Measurements from ENCODE around the gene IL5.
A peak's percentile ranks its signal among the peaks of the same experiment; 100 is the strongest.
"Not testable (repeated sequence)": the region's sequence is repeated elsewhere in the genome, so short reads cannot be mapped to it uniquely, and the experiment has no call there.

The IL5 gene

GRCh38 chr5:132543472-132544201 lies at the start of gene IL5:
Gene IL5, minus strand, starts transcription at chr5:132543522. Its CDS starts 44 bp downstream, at chr5:132543478.
- FAIRE-seq, result no peak
- no peak for DNase-seq (ENCODE audit: low spot score)

- FAIRE-seq (no peak), DNase-seq (ENCODE audit: low spot score) (no peak)
Measured at GRCh38 chr5:132592521-132592920, 49.2 kb upstream of the IL5 start.

GRCh38 chr5:132591145-132591544 lies 47.8 kb upstream of the IL5 start:
- no peak for DNase-seq (ENCODE audit: low spot score)
- FAIRE-seq, result no peak

GRCh38 chr5:132589467-132589866 lies 46.1 kb upstream of the IL5 start:
- DNase-seq (ENCODE audit: low spot score) (no peak), FAIRE-seq (no peak)

DNA sequence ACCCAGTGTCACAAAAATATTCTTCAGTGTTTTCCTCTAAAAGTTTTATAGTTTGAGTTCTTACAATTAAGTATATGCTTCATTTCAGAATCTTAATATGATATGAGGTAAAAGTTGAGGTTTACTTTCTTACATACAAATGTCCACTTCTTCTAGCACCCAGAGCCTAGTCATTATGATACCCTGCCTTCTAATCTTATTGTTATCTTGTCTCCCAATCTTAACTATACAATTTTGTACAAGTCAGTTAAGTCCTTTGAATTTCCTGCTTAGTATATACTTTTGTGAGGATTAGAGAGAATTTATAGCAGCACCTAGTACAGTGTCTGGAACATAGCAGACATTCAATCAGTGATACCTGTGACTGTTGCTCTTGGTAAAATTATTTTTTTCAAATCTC lies 42.7 kb upstream of the IL5 start:
- DNase-seq (ENCODE audit: low spot score) (no peak), FAIRE-seq (no peak)

DNA sequence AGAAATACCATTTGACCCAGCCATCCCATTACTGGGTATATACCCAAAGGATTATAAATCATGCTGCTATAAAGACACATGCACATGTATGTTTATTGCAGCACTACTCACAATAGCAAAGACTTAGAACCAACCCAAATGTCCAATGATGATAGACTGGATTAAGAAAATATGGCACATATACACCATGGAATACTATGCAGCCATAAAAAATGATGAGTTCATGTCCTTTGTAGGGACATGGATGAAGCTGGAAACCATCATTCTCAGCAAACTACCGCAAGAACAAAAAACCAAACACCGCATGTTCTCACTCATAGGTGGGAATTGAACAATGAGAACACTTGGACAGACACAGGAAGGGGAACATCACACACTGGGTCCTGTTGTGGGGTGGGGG lies 41.2 kb upstream of the IL5 start:
- FAIRE-seq; DNase-seq (ENCODE audit: low spot score): not testable (repeated sequence)

DNA sequence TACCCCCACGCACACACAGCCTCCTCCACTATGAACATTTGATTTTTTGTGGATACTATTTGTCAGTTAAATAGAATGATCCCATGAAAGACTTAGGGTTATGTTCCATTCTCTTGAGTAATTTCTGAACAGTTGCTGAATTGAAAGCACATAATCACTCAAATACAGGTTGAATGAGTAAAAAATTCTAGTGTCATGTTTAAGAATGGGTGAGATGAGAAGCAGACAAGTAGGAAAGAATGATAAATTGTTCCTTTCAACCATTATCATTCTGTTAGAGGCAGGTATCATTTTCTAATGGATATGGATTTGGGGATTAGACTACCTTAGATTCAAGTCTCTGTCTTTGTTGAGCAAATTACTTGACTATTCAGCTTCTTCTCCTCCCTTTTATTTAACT lies 32.8 kb upstream of the IL5 start:
- DNase-seq (ENCODE audit: low spot score) (no peak), FAIRE-seq (no peak)

DNA sequence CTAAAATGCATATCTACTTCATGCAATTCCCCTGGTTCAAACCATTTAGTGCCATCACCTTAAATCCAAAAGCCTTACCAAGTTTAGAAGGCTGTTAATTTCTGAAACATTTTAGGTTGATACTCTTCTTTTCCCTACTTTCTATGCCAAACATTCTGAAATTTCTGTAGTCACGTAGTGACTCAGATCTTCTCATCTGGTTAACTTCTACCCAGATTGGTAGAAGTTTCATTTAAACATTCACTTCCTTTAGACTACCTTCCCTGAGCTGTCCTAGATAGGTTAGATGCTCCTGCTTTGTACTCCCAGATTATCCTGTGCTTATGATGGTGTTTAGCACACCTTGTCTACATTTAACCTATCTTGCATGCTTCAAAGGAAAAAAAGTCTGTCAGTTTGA lies 23.3 kb upstream of the IL5 start:
- DNase-seq (ENCODE audit: low spot score) (no peak), FAIRE-seq (no peak)

DNA sequence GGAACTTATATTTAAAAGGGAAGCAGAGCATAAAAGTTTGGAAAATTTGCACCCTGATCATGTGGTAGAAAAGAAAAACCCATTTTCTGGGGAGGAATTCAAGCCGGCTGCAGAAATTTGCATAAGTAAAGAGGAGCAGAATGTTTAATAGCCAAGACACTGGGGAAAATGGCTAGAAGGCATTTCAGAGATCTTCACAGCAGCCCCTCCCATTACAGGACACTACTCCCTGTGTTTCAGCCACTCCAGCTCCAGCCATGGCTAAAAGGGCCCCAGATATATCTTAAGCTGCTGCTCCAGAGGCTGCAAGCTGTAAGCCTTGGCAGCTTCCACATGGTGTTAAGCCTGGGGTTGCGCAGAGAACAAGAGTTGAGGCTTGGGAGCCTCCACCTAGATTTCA lies 21.2 kb upstream of the IL5 start:
- not testable (repeated sequence) for FAIRE-seq; DNase-seq (ENCODE audit: low spot score)

DNA sequence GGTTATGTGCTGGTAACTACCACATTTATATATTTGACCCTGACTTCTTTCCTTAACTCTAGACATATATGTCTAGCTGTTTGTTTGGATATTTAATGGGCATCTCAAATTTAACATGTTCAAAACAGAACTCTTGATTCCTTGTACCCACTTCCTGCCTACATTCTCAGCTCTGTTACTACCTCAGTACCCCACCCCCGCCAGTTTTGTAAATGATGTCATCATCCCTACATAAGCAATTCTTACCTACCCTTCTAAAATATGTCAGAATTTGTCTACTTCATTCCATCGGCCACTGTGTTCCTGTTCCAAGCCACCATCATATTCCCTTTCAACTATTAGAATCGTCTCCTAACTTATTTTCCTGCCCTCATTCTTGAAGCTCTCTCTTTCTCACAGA lies 18.3 kb upstream of the IL5 start:
- no peak for DNase-seq (ENCODE audit: low spot score)
- FAIRE-seq, result no peak

GRCh38 chr5:132559383-132560060 lies 16.2 kb upstream of the IL5 start:
- FAIRE-seq (no peak), DNase-seq (ENCODE audit: low spot score) (no peak)

- DNase-seq (ENCODE audit: low spot score) (peak; percentile 52), FAIRE-seq (no peak)
Measured at GRCh38 chr5:132557478-132558172, 14.3 kb upstream of the IL5 start.

GRCh38 chr5:132556763-132557477 lies 13.6 kb upstream of the IL5 start, which contains the start of gene RAD50:
Gene RAD50, plus strand, starts transcription at chr5:132556977. Its CDS starts 348 bp downstream, at chr5:132557325.
- peak; percentile 78 for DNase-seq (ENCODE audit: low spot score)
- peak; percentile 22 for FAIRE-seq

DNA sequence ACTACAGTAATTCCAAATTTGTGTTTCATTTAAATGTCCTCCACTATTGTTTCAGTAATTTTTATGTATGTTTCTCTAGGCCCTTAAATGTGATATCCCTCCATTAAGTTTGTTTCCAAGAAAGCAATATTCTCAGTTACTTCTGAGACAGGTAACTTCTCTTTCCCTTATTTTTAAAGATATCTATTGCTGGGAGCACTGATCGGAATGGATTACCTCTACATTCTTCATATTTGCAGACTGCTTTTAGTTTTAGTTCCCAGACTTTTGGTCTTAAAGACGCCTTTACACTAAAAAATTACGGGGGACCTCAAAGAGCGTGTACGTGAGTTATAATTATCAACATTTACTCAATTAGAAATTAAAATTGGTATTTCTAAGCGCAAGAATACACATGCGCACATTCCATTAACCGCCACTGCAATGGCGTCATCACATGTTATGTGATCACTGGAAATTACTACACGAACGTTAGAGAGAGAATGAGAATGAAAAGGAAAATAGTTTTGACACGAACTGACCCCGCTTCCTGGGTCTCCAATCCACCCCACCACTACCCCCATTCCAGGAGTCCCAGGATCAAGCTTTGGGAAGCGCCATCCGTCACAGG lies 12.9 kb upstream of the IL5 start:
- DNase-seq (ENCODE audit: low spot score), result no peak
- no peak for FAIRE-seq

DNA sequence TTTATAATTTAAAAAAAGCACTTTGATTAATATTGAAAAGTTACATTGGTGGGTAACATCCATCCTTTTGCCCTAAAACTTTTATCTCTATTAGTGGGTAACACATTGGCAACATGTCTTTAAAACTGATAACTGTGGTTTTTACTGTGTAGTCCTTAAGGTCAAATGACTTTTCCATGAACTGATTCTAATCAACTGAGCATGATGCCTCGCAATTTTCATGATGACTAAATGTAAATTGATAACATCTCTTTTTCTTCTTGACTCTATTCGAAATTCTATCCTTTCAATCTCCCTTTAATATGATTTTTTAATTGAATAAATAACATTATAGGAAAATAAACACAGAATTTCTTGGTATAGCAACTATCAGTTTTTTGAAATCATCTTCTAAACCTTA lies 6.3 kb upstream of the IL5 start:
- DNase-seq (ENCODE audit: low spot score) (no peak), FAIRE-seq (no peak)

GRCh38 chr5:132548834-132549233 lies 5.5 kb upstream of the IL5 start:
- DNase-seq (ENCODE audit: low spot score); FAIRE-seq: not testable (repeated sequence)

DNA sequence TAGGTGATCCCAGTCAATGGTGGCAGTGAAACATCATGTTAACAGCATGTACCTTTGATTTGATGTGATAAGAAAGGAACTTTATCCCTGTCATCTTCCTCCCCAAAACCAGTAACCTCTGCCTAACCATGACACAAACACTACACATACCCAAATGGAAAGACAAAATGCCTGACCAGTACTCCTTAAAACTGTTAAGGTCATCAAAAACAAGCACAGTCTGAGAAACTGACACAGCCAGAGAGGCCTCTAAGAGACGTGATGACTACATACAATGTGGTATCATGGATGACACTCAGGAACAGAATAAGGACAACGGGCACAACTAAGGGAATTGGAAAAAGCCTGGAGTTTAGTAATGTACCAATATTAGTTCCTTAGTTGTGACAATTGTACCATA lies 3.9 kb upstream of the IL5 start:
- FAIRE-seq, result no peak

GRCh38 chr5:132546108-132546507 lies 2.8 kb upstream of the IL5 start:
- FAIRE-seq (no peak), DNase-seq (ENCODE audit: low spot score) (no peak)

More for the DNA sequence above, 3.9 kb upstream of the IL5 start:
- DNase-seq (ENCODE audit: low spot score), result no peak

DNA sequence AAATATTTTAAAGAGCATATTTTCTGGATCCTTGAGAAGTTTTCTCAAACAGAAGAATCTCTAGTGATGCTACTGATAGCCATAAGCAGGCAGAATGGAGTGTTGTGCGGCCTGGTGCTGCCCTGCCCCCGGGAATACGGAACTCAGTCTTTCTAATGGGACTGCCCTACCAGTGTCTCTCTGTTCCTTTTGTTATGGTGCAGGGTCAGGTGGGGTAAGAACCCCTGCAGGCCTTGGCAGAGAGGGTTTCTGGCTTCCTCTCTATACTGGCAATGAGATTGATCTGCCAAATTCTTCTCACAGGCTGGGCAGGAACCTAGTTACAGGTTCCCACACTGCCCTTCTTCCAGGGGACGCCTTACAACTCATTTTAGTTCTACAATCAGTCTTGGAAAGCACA lies 2.6 kb downstream of the IL5 start:
- FAIRE-seq (no peak), DNase-seq (ENCODE audit: low spot score) (no peak)

DNA sequence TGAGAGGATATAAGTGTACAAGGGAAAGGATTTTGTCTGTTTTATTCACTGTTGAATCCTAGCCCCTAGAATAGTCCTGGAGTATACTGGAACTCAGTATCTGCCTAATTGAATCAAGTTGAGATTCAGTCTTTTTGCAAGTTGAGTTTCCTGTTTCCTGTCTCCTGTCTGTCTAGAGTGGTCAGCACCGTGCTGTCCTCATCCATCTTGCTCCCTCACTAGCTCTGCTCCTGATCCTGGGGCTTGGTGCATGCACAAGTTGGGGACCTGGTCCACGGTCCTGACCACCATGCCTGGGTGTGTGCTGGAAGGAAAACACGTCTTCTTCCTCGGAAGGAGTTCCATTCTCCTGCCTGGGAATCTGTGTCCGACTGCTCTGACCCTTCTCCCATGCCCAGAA lies 3.2 kb downstream of the IL5 start:
- DNase-seq (ENCODE audit: low spot score) (no peak), FAIRE-seq (no peak)

GRCh38 chr5:132539716-132540115 lies 3.6 kb downstream of the IL5 start:
- FAIRE-seq, result no peak
- DNase-seq (ENCODE audit: low spot score), result no peak

Data from RCC 7860 (cell line).